Activated gamma-delta T cell (primary cell): ENCODE data around the gene HLA-DQB1.

Experiments
- DNase-seq: peaks from one replicate; lab custom pipeline; 2025; lab: John Stamatoyannopoulos, UW

Gene HLA-DQB1

DNA sequence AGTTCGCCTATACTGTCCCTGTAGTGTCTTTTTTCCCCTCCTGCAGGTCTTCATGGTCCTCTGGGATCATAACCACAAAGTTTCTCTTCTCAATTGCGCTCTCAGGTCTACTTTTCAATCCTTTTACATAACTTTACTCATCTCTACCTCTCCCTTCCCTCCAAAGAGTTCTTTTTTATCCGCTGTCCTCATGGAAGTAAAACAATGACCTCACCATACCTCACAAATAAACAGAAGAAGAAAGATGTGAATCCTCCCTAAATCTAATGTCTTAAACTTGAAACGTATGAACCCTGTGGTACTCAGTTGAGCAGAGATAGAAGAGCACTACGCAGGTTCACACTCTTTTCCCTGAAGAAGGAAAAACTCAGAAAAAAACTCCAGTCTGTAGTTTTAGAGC, 41.3 kb downstream of the HLA-DQB1 start:
- DNase-seq, result no peak

DNA sequence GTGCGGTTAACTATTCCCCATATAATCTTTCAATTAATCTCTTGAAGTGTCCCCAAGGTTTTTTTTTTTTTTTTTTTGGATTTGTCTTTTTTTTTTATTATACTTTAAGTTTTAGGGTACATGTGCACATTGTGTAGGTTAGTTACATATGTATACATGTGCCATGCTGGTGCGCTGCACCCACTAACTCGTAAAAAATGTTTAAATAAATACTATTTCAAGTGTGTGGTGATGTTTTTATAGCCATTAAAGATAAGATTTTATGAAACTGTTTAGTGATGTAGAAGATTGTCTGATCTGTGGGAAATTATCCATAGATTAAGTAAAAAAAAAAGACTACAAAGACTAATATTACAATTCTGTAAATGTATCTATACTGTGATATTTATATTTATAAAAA, 41.9 kb downstream of the HLA-DQB1 start:
- no peak for DNase-seq

DNA sequence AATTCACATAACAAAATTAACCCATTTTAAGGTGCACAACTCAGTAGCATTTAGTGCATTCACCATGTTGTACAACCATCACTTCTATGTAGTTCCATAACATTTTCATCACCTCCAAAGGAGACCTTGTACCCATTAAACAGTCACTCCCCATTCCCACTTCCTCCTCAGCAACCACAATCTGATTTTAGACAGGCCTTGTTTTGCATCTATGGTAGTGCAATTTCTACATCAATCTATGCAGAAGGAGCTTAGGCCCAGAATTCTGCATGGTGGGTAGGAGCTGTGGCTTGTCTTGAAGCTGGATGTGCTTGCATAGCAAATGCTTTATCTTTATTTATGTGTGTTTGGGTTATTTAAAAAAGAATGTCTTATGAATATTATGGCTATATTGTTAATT, 42.8 kb downstream of the HLA-DQB1 start:
- DNase-seq, result no peak

DNA sequence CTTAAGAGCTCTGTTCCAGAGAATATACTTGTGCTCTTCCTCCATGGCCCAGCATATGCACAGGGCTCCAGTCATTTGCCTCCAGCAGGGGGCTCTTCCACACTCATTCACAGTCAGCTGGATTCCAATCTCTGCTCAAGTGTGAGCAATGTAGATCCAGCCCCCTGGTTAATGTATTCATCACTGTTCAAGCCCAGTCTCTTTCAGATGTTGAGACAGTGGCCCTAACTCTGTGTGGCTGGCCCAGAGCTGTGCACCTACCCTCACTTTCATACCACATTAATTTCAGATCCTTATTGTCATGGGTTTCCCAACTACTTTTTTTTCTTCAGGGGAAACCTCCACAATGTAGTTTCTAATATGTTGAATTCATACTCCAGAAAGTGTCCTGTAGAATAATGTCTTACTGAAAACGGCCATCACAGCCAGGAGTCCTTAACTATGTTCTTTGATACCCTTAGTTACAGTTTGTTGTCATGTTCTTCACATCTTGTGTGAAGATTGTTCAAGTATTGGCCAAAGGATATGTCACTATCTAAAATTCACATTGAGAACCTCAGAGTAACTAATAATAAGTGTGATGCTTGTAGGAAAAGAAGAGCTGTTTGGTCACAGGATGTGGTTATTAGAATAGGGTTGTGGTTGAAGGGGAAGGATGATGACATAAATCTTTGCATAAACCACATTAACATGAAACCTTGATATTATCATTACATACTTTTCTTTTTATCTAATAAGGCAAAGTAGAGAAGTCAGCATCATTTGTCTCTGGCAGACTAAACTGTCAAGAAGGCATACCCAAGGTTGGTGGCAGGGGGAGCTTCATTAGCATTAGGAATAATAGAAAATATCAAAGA, 43.7 kb downstream of the HLA-DQB1 start:
- no peak for DNase-seq

DNA sequence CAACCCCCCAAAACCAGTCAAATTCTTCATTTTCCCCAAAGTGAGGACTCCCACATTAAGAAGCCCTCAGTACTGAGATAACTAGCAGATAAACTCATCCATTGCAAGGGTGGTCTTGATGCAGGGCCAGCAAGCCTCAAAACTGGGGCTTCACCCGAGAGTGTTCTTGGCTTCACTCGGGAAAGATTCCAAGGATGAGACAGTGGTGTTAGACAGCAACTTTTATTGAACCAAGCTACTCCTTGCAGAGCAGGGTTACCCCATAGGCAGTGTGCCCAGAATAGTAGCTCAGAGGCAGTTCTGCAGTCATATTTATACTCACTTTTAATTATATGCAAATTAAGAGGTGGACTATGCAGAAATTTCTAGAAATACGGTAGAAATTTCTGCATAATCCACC, 45.1 kb downstream of the HLA-DQB1 start:
- no peak for DNase-seq

DNA sequence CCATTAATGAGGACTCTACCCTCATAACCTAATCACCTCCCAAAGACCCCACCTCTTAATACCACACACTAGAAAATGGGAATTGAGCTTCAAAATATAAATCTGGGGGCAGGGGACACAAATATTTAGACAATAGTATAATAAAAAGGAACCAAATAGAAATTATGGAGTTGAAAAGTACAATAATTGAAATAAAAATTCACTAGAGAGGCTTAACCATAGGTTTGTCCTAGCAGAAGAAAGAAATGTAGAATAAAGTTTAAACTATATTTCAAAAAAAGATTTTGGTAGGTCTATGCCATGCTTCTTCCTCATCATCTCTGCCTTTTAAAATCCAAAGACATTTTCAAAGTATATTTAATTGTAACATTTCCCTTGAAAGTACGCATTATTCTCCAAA, 48.7 kb downstream of the HLA-DQB1 start:
- DNase-seq, result no peak

DNA sequence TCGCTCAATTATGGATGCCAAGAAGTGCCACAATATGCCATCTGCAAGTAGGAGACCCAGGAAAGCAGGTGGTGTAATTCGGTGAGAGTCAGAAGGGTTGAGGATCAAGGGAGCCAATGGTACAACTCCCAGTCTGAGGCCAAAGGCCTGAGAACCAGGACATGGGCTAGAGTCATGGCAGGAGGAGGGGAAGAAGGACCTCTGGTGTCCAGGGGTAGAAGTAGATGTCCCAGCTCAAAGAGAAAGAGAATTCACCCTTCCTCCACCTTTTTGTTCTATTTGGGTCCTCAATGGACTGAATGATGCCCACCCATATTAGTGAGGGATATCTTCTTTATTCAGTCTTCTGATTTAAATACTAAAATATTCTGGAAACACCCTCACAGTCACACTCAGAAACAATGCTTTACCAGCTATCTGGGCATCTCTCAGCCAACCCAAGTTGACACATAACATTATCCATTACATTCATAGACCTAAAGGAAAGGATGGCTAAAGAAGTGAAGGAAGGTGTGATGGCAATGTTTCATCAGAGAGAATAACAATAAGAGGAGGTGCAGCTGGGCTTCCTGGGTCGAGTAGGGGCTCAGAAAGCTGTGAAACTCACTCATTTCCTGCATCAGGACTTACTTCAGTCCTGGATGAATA, 50.4 kb downstream of the HLA-DQB1 start:
- no peak for DNase-seq

DNA sequence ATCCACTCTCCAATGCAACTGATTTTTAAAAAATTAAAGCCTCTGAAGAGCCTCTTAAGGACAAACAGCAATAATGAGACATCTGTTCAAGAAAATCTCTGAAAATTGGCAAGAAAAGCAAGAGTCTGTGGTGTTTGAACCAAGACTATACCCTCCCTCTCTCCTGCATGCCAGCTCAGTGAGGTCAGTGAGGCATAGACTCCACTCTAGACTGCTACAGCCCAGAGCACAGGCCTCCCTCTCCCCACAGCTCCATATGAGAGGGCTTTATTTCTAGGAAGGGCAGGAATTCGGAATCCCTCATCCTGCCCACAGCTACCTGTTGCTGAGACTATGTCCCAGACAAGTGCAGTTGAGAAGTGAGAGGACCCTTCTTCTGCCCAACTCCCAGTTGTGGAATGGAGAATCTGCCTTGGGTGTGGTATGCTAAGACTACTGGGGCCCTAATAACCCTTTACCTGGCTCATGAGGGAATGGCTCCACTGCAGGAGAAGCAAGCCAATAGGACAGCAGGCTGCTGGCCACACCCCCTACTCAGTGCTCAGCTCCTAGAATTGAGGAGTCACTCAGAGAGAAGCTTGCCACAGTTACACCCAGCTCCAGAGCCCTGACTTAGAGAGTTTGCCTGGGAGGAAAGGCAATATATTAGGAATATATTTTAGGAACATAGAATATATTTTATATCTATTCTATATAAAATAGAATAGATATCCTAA, 51.9 kb downstream of the HLA-DQB1 start:
- no peak for DNase-seq

DNA sequence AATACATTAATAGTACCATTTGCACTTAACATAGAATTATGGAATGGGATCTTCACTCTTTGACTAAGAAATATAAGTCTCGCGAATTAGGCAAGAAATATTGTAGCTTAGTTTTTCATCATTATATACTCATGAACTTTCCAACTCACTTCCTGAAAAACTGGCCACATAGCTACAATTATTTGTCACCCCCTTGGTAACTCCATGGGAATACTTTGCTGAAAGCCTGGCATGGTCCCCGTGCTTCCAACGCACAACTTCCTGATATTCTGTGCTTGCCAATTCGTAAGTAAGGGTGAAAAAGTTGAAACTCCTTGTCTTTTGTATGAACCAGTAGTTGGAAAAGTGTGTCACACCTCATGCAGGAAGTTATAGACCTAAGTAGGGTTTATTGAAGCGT, 53.0 kb downstream of the HLA-DQB1 start:
- no peak for DNase-seq

DNA sequence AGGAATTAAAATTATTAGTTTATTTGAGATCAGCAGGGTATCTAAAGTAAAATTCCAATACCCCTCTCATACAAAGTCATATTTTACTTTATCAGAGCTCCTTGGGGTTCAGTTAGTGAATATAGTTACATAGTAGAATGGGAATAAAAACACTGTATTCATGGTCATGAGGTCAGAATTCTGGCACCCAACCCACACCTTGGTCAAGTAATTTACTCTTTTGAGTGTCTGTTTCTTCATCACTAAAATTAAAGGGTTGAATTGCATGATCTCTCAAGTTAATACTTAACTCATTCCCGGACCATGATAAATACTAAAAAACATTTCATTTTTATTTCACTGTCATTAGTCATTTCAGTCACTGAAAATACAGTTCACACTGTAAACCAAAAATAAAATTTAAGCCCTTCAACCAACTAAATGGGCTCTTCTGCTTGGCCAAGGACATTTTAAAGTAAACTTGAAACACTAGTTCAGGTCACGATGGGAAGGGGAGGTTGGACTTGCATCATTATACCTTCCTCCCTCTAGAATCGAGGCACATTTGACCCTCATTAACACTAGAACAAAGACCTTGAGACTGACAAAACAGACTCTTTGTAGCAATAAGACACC, 55.7 kb downstream of the HLA-DQB1 start:
- no peak for DNase-seq

DNA sequence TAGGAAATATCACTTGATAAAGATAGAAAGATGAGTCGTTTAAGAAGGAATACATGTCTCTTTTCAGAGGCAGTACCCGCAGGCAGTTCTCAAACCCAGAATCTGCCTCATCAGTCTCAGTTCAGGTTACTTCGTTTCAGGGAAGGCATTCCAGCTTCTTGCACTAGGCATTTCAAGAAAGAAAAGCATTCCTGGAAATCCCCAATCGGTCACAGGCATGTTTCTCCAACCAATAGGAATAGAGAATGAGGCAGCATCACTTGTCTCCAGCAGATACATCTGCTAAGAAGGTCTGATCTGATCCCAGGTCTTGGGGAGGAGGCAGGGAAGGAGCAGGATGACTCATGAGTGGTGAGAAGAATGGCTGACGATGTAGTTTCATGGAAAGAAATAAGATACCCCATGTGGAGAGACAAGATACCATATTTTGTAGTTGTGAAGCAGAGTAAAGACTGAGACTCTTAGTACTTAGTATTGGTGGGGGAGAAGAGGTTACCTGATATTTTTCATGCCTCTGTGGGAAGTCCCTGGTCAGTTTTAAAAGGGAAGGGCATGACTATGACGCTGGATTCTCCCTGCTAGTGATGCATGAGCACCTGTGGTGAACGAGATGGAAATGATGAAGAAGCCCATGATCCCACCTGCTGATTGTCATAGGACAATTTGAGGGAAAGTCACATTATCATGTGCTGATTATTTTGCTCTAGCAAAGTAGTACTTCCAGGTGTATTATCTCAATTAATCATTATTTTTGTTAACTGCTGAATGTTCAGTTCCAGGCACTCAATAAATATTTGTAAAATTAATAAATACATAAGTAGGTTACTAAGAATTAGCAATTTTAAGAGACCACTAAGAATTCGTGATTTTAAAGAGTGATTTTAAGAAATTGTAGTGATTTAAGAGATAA, 56.5 kb downstream of the HLA-DQB1 start:
- no peak for DNase-seq
